GM12878 (cell line): ENCODE results near the gene SLC6A3. TPM values are rescaled to one million over a fixed set of nuclear protein-coding genes. Genes with fewer than 3 reads are reported as not detected.

Source experiments
- ATAC-seq: fragments of 200-7000 bp; cut with Tn5 transposase; 3 replicates; pipeline ENCODE4 v1.9.1; 2020; ENCODE audit warnings: mild to moderate bottlenecking, moderate library complexity
- BruUV-seq: library from RNA; stranded (reverse); fragments of 400-500 nt; replicated peaks from 2 replicates; lab custom pipeline; 2021; lab: Mats Ljungman, UMichigan
- CTCF ChIA-PET: fragments of 300-600 bp; sonication (Branson Sonifier 250); formaldehyde crosslinking; extraction: SDS; loops from one replicate; lab custom pipeline; 2021; ENCODE audit warnings: inconsistent platforms; lab: Yijun Ruan, JAX
- POLR2A ChIA-PET: fragments of 350-600 bp; formaldehyde crosslinking; extraction: SDS; loops from one replicate; lab custom pipeline; 2021; ENCODE audit warnings: inconsistent platforms; lab: Charles Lee
- RAD21 ChIA-PET: fragments of 300-600 bp; sonication (Branson Sonifier 250); formaldehyde crosslinking; loops from one replicate; lab custom pipeline; 2023; ENCODE audit warnings: antibody characterized with exemption; ENCODE audit not compliant: unreplicated experiment; lab: Charles Lee
- SMC1A ChIA-PET: fragments of 300-600 bp; sonication (Branson Sonifier 250); formaldehyde crosslinking; loops from one replicate; lab custom pipeline; 2023; ENCODE audit not compliant: unreplicated experiment, uncharacterized antibody; lab: Charles Lee
- DNase-seq: peaks from one replicate; pipeline ENCODE4 v3.0.0-alpha.2; 2011; ENCODE audit warnings: low read depth, low spot score
- FAIRE-seq: peaks from 3 replicates; lab custom pipeline; 2011; peaks lifted over from hg19 to GRCh38; lab: Jason Lieb, UNC
- H2AFZ ChIP-seq: 2 replicates; pipeline ENCODE4 v1.6.0; 2011; ENCODE audit warnings: low read depth, low read length, control low read depth; ENCODE audit not compliant: control insufficient read depth
- H3K27ac ChIP-seq: 2 replicates; pipeline ENCODE4 v1.5.1; 2011; ENCODE audit warnings: control low read depth; ENCODE audit not compliant: control insufficient read depth, insufficient read depth
- H3K27me3 ChIP-seq, 2 experiments: replicated peaks in 1 of 2; 2 replicates each; pipeline versions ENCODE4 v1.6.0 to v1.6.1; 2011; ENCODE audit warnings: low read length in 1 of 2; ENCODE audit not compliant: control insufficient read depth in 2 of 2, insufficient read depth in 2 of 2
- H3K36me3 ChIP-seq, 2 experiments: 2 replicates each; pipeline ENCODE4 v1.5.1; 2011; ENCODE audit warnings: low read length in 1 of 2; ENCODE audit not compliant: control insufficient read depth in 2 of 2, insufficient read depth in 2 of 2
- H3K4me1 ChIP-seq: 2 replicates; pipeline ENCODE4 v1.6.1; 2011; ENCODE audit warnings: mild to moderate bottlenecking, low read length, moderate library complexity, mixed read lengths; ENCODE audit not compliant: control insufficient read depth, insufficient read depth
- H3K4me2 ChIP-seq: 2 replicates; pipeline ENCODE4 v1.6.0; 2011; ENCODE audit warnings: control low read depth; ENCODE audit not compliant: control insufficient read depth, insufficient read depth
- H3K4me3 ChIP-seq: fragments of 200-600 bp; sonication (generic); 2 replicates; pipeline ENCODE4 v1.5.1; 2016
- H3K79me2 ChIP-seq: 2 replicates; pipeline ENCODE4 v1.6.0; 2011; ENCODE audit warnings: low read length; ENCODE audit not compliant: control insufficient read depth, insufficient read depth
- H3K9ac ChIP-seq: 2 replicates; pipeline ENCODE4 v1.8.0; 2011; ENCODE audit warnings: low read length, control low read depth, mixed read lengths; ENCODE audit not compliant: control insufficient read depth, insufficient read depth
- H3K9me3 ChIP-seq: replicated peaks from 3 replicates; pipeline ENCODE4 v1.5.1; 2011; ENCODE audit warnings: mild to moderate bottlenecking, low read length; ENCODE audit not compliant: control insufficient read depth, insufficient read depth
- H4K20me1 ChIP-seq: 2 replicates; pipeline ENCODE4 v1.6.0; 2011; ENCODE audit not compliant: control insufficient read depth, insufficient read depth
- ATF7 ChIP-seq: fragments of 450-650 bp; IDR thresholded peaks from 2 replicates; pipeline ENCODE4 v1.6.1; 2016; ENCODE audit warnings: low read depth, mild to moderate bottlenecking
- BRCA1 ChIP-seq: IDR thresholded peaks from 2 replicates; pipeline ENCODE4 v1.6.1; 2011; ENCODE audit warnings: low read depth, low read length, improper control_type of control experiment
- FOXK2 ChIP-seq: fragments of 450-650 bp; IDR thresholded peaks from 2 replicates; pipeline ENCODE4 v1.6.1; 2017; ENCODE audit warnings: mild to moderate bottlenecking, moderate library complexity
- GABPA ChIP-seq: IDR thresholded peaks from 2 replicates; pipeline ENCODE4 v1.6.1; 2014; ENCODE audit warnings: antibody characterized with exemption, low read depth, mild to moderate bottlenecking, inconsistent platforms
- IRF4 ChIP-seq: IDR thresholded peaks from 2 replicates; pipeline ENCODE4 v1.6.1; 2011; ENCODE audit warnings: low read depth, low read length
- JUND ChIP-seq: IDR thresholded peaks from 2 replicates; pipeline ENCODE4 v1.6.1; 2012; ENCODE audit warnings: low read depth, mild to moderate bottlenecking, low read length, improper control_type of control experiment, moderate library complexity
- NFXL1 ChIP-seq: fragments of 450-650 bp; IDR thresholded peaks from 2 replicates; pipeline ENCODE4 v1.6.1; 2017; ENCODE audit warnings: antibody characterized with exemption, mild to moderate bottlenecking, borderline replicate concordance
- NR2F1 ChIP-seq: fragments of 450-650 bp; conservative IDR thresholded peaks from 2 replicates; pipeline ENCODE4 v1.6.1; 2017; ENCODE audit warnings: mild to moderate bottlenecking
- PML ChIP-seq: IDR thresholded peaks from 2 replicates; pipeline ENCODE4 v1.6.1; 2012; ENCODE audit warnings: low read length, inconsistent platforms
- POLR2A ChIP-seq: IDR thresholded peaks from 2 replicates; pipeline ENCODE4 v1.6.1; 2011; ENCODE audit warnings: low read depth, mild to moderate bottlenecking, low read length
- SIN3A ChIP-seq: IDR thresholded peaks from 2 replicates; pipeline ENCODE4 v1.6.1; 2012; ENCODE audit warnings: low read depth, low read length, improper control_type of control experiment
- SIX5 ChIP-seq: IDR thresholded peaks from 2 replicates; pipeline ENCODE4 v1.6.1; 2011; ENCODE audit warnings: mild to moderate bottlenecking, low read depth, low read length, moderate library complexity; ENCODE audit not compliant: severe bottlenecking
- TCF12 ChIP-seq: IDR thresholded peaks from 2 replicates; pipeline ENCODE4 v1.6.1; 2011; ENCODE audit warnings: low read depth, mild to moderate bottlenecking, low read length
- WGBS: methylation state at CpG from one replicate; pipeline ENCODE4 v1.1.6; 2016; ENCODE audit warnings: low lambda C conversion rate; ENCODE audit not compliant: insufficient replicate concordance, insufficient coverage; ENCODE audit errors: missing lambda C conversion rate; 5-methylcytosine and 5-hydroxymethylcytosine counted together
- in situ Hi-C: fragments of 300-500 bp; cut with MboI; formaldehyde crosslinking; loops from 9 replicates; pipeline ENCODE4 v1.14.3; 2018; ENCODE audit warnings: mixed read lengths
- intact Hi-C: fragments of 100-400 bp; cut with micrococcal nuclease; formaldehyde crosslinking; loops from one replicate; pipeline ENCODE4 v1.14.2; 2022; ENCODE audit not compliant: unreplicated experiment
- polyA plus RNA-seq, 11 experiments: library from polyadenylated mRNA; depleted of rRNA in 4 of 11; unstranded in 6 of 11; stranded (reverse) in 5 of 11; fragments of >200 nt; fragmentation: Nextera tagmentation in 4 of 11; fragmentation: Illumina TruSeq in 1 of 11; extraction: Ambion mirVana in 4 of 11; extraction: Trizol in 1 of 11; gene quantifications; 1 replicate in 1 of 11; 2 replicates in 10 of 11; pipeline versions ENCODE4 v1.2.1 to v1.2.3, GENCODE V29; 2011 to 2016; ENCODE audit warnings: inconsistent platforms in 2 of 11, missing spikeins in 2 of 11, low read depth in 1 of 11
- total RNA-seq, 4 experiments: library from RNA; depleted of rRNA in 3 of 4; stranded (reverse); fragments of >200 nt in 3 of 4; fragmentation: Illumina TruSeq in 1 of 4; extraction: Trizol in 1 of 4; gene quantifications; 2 replicates each; pipeline versions ENCODE4 v1.2.1 to v1.2.3, GENCODE V29; 2013 to 2021

The SLC6A3 gene
- total and polyA plus RNA-seq, 10 of the 15 experiments (the other 5 are each of a cell fraction or from before 2014, with no cell fraction given) = 0.01 TPM; not detected in 9

- ATAC-seq (no peak), FAIRE-seq (no peak), DNase-seq (no peak)
- Histone ChIP-seq H3K36me3 (no peaks in the 10 kb centered on the region), H3K4me2 (no peak overlapping the region), H3K4me1 (no peaks in the 10 kb centered on the region), H3K4me3 (no peak overlapping the region), H4K20me1 (no peaks in the 10 kb centered on the region), H3K9ac (no peak overlapping the region), H3K79me2 (no peaks in the 10 kb centered on the region), H3K27ac (no peak overlapping the region), H3K27me3 (no peaks in the 10 kb centered on the region), H2AFZ (no peak overlapping the region), H3K9me3 (peaks cover 2% of the 10 kb centered on the region)
- no TSS peak for BruUV-seq
- CTCF ChIA-PET = no interaction called here
- TF ChIP-seq IRF4 (no peak), SIX5 (no peak), NR2F1 (no peak), JUND (no peak), FOXK2 (no peak), POLR2A (no peak), ATF7 (no peak), SIN3A (no peak), GABPA (no peak), TCF12 (no peak), PML (no peak), BRCA1 (no peak), NFXL1 (no peak)
- intact Hi-C loops = no loop called here
- WGBS = 77% methylated on average over 7 of the region's 7 CpGs
- RAD21 ChIA-PET = no interaction called here
- SMC1A ChIA-PET = no interaction called here
- POLR2A ChIA-PET = no interaction called here
- in situ Hi-C loops = no loop called here
These were observed 16.2 kb downstream of the SLC6A3 start for GRCh38 chr5:1429066-1429465.
